Heart left ventricle (tissue), 16 donors: Measurements from ENCODE around the gene TRIM47. TPM values are rescaled to one million over a fixed set of nuclear protein-coding genes. Genes with fewer than 3 reads are reported as not detected.

Experiments used
- ATAC-seq, 4 donors: fragments of 200-7000 bp; cut with Tn5 transposase; one replicate each; pipeline ENCODE4 v1.9.1; 2020 to 2022; ENCODE audit warnings: moderate library complexity in 4 of 4, mild to moderate bottlenecking in 3 of 4, moderate number of reproducible peaks in 1 of 4
- DNase-seq, 5 donors: peaks; one replicate each; pipeline ENCODE4 v3.0.0-alpha.2; 2020
- H3K27ac ChIP-seq, 12 donors: fragments of 200-600 bp; sonication (generic) in 4 of 12; one replicate each; pipeline versions ENCODE4 v1.5.0 to v1.8.0; 2016 to 2022; ENCODE audit warnings: mild to moderate bottlenecking in 2 of 12
- H3K27me3 ChIP-seq, 9 donors: fragments of 200-600 bp; sonication (generic) in 2 of 9; one replicate each; pipeline versions ENCODE4 v1.5.1 to v1.8.0; 2016 to 2022; ENCODE audit warnings: mild to moderate bottlenecking in 3 of 9
- H3K36me3 ChIP-seq, 9 donors: fragments of 200-600 bp; sonication (generic) in 2 of 9; one replicate each; pipeline versions ENCODE4 v1.5.0 to v1.8.0; 2018 to 2022; ENCODE audit warnings: mild to moderate bottlenecking in 2 of 9
- H3K4me1 ChIP-seq, 12 donors: fragments of 200-600 bp; sonication (generic) in 4 of 12; one replicate each; pipeline versions ENCODE4 v1.5.0 to v1.8.0; 2016 to 2022; ENCODE audit warnings: mild to moderate bottlenecking in 3 of 12
- H3K4me3 ChIP-seq, 12 donors: fragments of 200-600 bp; sonication (generic) in 4 of 12; one replicate each; pipeline versions ENCODE4 v1.5.0 to v1.8.0; 2017 to 2022; ENCODE audit warnings: mild to moderate bottlenecking in 9 of 12, moderate library complexity in 4 of 12
- H3K9me3 ChIP-seq, 12 donors: fragments of 200-600 bp; sonication (generic) in 4 of 12; one replicate each; pipeline versions ENCODE4 v1.5.0 to v1.8.0; 2016 to 2022; ENCODE audit warnings: mild to moderate bottlenecking in 1 of 12
- POLR2A ChIP-seq, 2 donors: fragments of 450-650 bp; IDR thresholded peaks; one replicate each; pipeline ENCODE4 v1.6.1; 2017; ENCODE audit warnings: antibody characterized with exemption in 2 of 2, mild to moderate bottlenecking in 2 of 2, moderate library complexity in 2 of 2
- WGBS, 4 donors: extraction: QIAGEN DNeasy Blood & Tissue Kit in 2 of 4; methylation state at CpG; one replicate each; pipeline versions ENCODE4 v1.1.5 to v1.1.7; 2013 to 2018; 5-methylcytosine and 5-hydroxymethylcytosine counted together
- intact Hi-C, 10 donors: fragments of 100-400 bp; cut with DNase I; formaldehyde crosslinking; loops; one replicate each; pipeline versions ENCODE4 v1.11.1 to v1.14.2; 2022
- polyA plus RNA-seq, 2 donors: library from polyadenylated mRNA; stranded (reverse); fragments of 200-250 nt; gene quantifications; one replicate each; pipeline ENCODE4 v1.2.3, GENCODE V29; 2013
- total RNA-seq, 9 donors: library from RNA; depleted of rRNA in 2 of 9; stranded (reverse); fragments of >200 nt in 2 of 9; fragmentation: NEBNext Ultra II Directional in 3 of 9; extraction: Animal tissue kit (Norgen Biotek cat#: 25700) in 3 of 9; gene quantifications; one replicate each; pipeline versions ENCODE4 v1.1.0 to v1.2.4, GENCODE V29; 2016 to 2023
- TF ChIP-seq, protein P1 (sequence below), 12 donors: fragments of 200-600 bp; sonication (generic) in 4 of 12; IDR thresholded peaks; one replicate each; pipeline versions ENCODE4 v1.5.0 to v1.8.0; 2018 to 2022; ENCODE audit warnings: antibody characterized with exemption in 12 of 12, mild to moderate bottlenecking in 5 of 12
- donor health status: ischemic (EF 13 %, LVEDD 7.1; RV severe dilation, severe dysfunction).
- donor health status: healthy with polysubstance abuse.
- donor health status: DM: no; HTN: yes; CAD: no.
- donor health status: DM: no; HTN: no; CAD: no.
- donor health status: ischemic (EF 25% LVEDD 6.9; RV normal size, moderate dysfunction).
- donor health status: ischemic (EF 25% LVEDD 5.7; RV mildly dilated, moderate dysfunction).
- donor health status: healthy.
- donor health status: DM: yes; HTN: yes; CAD: no.
- donor health status: ischemic (EF 35%, LVEDD 5.7; RV mildly dilated, moderate dysfunction).
- donor health status: nonischemic (EF 11% LVEDD 7.7; RV severe dilation, severe dysfunction).
- donor health status: DM: yes; HTN: yes; CAD: no.
- donor health status: PGD.
- donor health status: ischemic (EF 29% LVEDD 5.4; RV normal size, mild dysfunction).
- donor health status: nonischemic (EF 23%, LVEDD 6.1; RV moderate dilation, normal function).

Gene TRIM47
- total and polyA plus RNA-seq, 11 donors = 20.1 to 53.4 (median 23.3) TPM

DNA sequence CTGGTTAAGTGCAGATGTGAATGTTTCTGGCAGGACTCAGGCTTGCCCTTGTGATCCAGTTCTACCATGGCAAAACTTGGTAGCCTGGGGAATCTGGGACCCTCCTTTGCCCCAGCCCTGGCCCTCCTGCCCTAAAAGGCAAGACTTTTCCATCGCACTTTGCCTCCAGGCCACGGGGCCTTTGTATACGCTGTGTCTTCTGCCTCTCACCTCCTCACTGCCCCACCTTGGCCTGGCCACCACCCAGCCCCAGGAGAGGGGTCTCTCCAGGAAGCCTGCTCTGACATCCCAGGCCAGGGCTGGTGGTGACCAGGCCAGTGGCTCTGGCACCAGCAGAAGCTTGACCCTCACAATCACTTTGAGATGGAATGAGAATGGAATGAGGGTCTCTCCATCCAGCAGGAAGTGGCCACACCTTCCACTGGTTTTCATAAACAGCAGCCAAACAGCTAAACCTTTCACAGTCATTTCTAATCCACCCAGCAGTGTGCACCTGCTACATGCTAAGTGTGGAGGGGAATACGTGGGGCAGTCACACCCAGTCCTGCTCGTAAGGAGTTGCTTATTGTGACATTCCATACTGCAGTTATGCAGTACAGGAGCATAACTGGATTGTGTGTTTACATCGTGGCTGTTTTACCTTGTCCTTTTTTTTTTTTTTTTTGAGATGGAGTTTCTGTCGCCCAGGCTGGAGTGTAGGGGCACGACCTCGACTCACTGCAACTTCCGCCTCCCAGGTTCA lies 27.9 kb upstream of the TRIM47 start:
- DNase-seq = no peak
- TF ChIP-seq POLR2A (IDR thresholded peaks at IDR 0.05) = no peak
- TF ChIP-seq, protein P1, sequence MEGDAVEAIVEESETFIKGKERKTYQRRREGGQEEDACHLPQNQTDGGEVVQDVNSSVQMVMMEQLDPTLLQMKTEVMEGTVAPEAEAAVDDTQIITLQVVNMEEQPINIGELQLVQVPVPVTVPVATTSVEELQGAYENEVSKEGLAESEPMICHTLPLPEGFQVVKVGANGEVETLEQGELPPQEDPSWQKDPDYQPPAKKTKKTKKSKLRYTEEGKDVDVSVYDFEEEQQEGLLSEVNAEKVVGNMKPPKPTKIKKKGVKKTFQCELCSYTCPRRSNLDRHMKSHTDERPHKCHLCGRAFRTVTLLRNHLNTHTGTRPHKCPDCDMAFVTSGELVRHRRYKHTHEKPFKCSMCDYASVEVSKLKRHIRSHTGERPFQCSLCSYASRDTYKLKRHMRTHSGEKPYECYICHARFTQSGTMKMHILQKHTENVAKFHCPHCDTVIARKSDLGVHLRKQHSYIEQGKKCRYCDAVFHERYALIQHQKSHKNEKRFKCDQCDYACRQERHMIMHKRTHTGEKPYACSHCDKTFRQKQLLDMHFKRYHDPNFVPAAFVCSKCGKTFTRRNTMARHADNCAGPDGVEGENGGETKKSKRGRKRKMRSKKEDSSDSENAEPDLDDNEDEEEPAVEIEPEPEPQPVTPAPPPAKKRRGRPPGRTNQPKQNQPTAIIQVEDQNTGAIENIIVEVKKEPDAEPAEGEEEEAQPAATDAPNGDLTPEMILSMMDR (IDR thresholded peaks at IDR 0.05) = no peak
- ATAC-seq = no peak
- H3K36me3 ChIP-seq = peaks cover 0 to 24% (median 17%) of the 10 kb centered on the region in 9 donors
- peak overlapping the region in 2 of 12 donors; percentile 91 to 95 for H3K27ac ChIP-seq
- WGBS, 4 donors = 87 to 91% (median 89%) methylated on average over 10 of the region's 10 CpGs
- intact Hi-C loops = loop anchor here in 3 of 10 donors (2.0 to 10.0 kb wide), 3 partner anchors 36 to 368 kb away; partner anchors contain the start of gene FBF1 (in 1 of the 3)
- no peaks in the 10 kb centered on the region for H3K27me3 ChIP-seq
- peaks cover 0 to 37% (median 11%) of the 10 kb centered on the region in 12 donors for H3K4me1 ChIP-seq
- H3K4me3 ChIP-seq = no peak overlapping the region
- H3K9me3 ChIP-seq = no peaks in the 10 kb centered on the region

DNA sequence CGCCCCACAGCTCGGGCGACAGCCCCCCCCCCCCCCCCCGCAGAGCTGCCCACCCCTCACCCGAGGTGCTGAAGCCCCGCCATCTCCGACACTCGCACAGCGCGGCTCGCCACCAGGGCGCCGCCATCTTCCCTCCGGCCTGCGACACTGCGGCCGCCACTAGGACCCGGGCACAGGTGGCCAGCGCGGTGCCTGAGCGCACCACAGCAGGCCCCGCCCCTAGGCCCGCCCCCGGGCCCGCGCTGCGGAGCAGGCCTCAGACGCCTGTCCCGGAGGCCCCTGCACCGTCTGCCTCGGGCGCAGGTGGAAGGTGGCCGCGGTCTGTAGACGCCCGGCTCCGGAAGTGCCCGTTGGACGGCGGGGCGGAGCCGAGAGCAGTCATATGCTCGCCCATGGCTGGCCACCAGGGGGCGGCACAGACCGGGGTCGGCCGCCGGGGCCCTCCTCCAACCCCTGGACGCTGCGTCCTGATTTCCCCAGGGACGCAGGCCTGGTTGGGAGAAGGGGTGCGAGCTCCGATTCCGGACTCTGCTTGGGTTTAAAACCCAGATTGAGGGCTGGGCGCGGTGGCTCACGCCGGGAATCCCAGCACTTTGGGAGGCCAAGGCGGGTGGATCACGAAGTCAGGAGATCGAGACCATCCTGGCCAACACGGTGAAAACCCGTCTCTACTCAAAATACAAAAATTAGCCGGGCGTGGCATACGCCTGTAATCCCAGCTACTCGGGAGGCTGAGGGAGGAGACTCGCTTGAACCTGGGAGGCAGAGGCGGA lies 26.6 kb upstream of the TRIM47 start, which contains the start of gene MRPL38:
MRPL38 (minus strand) TSS at position 136 of the 773 bp plus-strand sequence; CDS start at position 127, 9 bp downstream.
- intact Hi-C loops = loop anchor here in 8 of 10 donors (1.0 to 10.0 kb wide), 6 partner anchors 37 to 370 kb away; partner anchors contain the start of genes ACOX1 (in 2 of the 8), TEN1 (in 2 of the 8), FBF1 (in 1 of the 8) and WBP2 (in 1 of the 8)
- Histone ChIP-seq H3K36me3 (peaks cover 0 to 36% (median 31%) of the 10 kb centered on the region in 9 donors), H3K27me3 (no peaks in the 10 kb centered on the region), H3K27ac (peak within 1 kb of the TSS; percentile 82 to 96 (median 92)), H3K9me3 (no peaks in the 10 kb centered on the region), H3K4me3 (peak within 1 kb of the TSS; percentile 62 to 95 (median 90)), H3K4me1 (peaks cover 0 to 32% (median 11%) of the 10 kb centered on the region in 12 donors)
- peak; percentile 91 to 96 (median 94) for DNase-seq
- TF ChIP-seq, protein P1 (IDR thresholded peaks at IDR 0.05) = peak in 11 of 12 donors; percentile 96 to 100 (median 99)
- TF ChIP-seq POLR2A (IDR thresholded peaks at IDR 0.05) = peak in 1 of 2 donors; percentile 79
- WGBS, 4 donors = 3 to 17% (median 5%) methylated on average over 11 to 68 of the region's 69 CpGs
- peak; percentile 91 to 96 (median 94) for ATAC-seq

DNA sequence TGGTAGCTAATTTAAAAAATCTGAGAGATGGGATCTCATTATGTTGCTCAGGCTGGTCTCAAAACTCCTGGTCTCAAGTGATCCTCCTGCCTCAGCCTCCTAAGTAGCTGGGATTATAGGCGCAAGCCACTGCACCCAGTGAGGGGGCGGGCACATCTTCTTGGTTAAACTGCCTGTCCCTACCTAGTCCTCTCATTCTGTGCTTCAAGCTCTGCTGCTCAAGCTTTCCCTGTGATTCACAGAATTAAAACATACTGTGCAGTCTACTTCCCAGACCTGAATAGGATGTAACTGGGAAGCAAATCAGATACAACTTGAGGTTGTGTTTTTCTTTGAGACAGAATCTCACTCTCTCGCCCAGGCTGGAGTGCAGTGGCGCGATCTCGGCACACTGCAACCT lies 24.0 kb upstream of the TRIM47 start:
- H3K27ac ChIP-seq = no peak overlapping the region
- peaks cover 0 to 57% (median 52%) of the 10 kb centered on the region in 9 donors for H3K36me3 ChIP-seq
- peaks cover 0 to 22% (median 11%) of the 10 kb centered on the region in 12 donors for H3K4me1 ChIP-seq
- H3K4me3 ChIP-seq = no peak overlapping the region
- DNase-seq (no peak), ATAC-seq (no peak)
- no peaks in the 10 kb centered on the region for H3K27me3 ChIP-seq
- TF ChIP-seq, protein P1 (IDR thresholded peaks at IDR 0.05) = no peak
- TF ChIP-seq POLR2A (IDR thresholded peaks at IDR 0.05) = no peak
- no peaks in the 10 kb centered on the region for H3K9me3 ChIP-seq
- intact Hi-C loops = loop anchor here in 1 of 10 donors (10.0 kb wide), 1 partner anchor 372 kb away; no protein-coding TSS in a partner anchor
- WGBS, 4 donors = 92 to 95% (median 94%) methylated on average over 6 of the region's 6 CpGs
